GM18502 (cell line): ENCODE data around the gene GPRC5B.

ENCODE experiments used
- ATAC-seq: cut with Tn5 transposase; IDR thresholded peaks from one replicate; pipeline ENCODE4 v1.9.1; 2021; ENCODE audit warnings: mild to moderate bottlenecking; ENCODE audit not compliant: unreplicated experiment, poor library complexity

The GPRC5B gene, protein sequence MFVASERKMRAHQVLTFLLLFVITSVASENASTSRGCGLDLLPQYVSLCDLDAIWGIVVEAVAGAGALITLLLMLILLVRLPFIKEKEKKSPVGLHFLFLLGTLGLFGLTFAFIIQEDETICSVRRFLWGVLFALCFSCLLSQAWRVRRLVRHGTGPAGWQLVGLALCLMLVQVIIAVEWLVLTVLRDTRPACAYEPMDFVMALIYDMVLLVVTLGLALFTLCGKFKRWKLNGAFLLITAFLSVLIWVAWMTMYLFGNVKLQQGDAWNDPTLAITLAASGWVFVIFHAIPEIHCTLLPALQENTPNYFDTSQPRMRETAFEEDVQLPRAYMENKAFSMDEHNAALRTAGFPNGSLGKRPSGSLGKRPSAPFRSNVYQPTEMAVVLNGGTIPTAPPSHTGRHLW

DNA sequence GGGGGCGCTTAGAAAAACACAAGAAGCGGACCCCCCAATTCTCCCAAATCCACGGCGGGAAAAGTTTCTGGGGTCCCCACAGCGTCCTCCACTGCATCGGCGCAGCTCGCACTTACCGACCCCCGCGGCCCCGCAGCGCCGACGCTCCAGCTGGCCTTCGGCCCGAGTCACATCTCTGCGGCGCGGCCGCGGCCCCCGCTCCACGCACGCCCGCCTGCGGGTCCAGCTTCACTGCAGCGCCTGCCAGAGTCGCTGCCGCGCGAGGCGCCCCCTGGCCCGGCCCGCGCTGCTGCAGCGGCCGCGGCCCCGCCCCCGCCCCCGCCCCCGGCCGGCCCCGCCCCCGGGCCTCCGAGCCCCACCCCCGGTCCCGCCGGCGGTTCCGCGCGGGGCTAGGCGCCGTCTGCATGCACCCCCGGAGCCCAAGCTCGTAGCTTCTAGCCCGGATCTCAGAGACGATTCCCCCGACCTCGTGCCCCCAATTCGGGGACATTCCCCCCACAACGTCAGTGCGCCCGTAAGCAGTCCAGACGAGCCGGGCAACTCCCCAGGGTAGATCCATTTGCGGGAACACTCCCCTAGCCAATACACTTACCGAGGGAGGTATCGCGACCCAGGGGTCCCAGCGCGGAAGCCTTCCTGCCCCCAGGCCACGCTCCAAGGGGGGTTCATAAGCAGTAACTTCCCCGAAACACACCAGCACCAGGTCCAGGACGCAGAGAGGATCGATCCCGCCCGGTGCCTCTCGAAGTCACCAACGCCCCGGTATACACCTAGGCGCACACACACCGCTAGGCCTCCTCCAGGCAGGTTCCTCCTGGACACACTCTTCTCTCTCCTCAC is at the start of gene GPRC5B:
TSS of gene GPRC5B (minus strand) at position 238 of the 840 bp plus-strand sequence. CDS start 12,003 bp downstream, outside the sequence.
- ATAC-seq: no peak

DNA sequence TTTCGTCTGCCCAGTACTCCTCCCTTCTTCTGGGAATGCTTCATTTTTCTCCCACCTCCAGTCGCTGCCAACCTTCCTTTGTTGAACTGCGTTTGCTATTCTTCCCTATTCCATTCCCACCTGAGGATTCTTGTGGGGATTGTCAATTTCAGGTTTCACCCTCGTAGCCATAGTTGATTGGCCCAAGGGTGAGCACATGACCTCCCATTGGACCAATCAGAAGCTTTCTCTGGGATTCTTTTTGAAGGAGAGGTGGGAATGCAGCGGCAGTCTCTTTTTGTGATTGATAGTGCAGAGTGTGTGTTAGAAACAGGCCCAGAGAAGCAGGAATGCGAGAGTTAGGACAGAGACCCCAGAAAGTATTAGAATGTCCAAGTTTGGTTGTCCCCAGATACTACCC is 49.1 kb upstream of the GPRC5B start:
- no peak for ATAC-seq

DNA sequence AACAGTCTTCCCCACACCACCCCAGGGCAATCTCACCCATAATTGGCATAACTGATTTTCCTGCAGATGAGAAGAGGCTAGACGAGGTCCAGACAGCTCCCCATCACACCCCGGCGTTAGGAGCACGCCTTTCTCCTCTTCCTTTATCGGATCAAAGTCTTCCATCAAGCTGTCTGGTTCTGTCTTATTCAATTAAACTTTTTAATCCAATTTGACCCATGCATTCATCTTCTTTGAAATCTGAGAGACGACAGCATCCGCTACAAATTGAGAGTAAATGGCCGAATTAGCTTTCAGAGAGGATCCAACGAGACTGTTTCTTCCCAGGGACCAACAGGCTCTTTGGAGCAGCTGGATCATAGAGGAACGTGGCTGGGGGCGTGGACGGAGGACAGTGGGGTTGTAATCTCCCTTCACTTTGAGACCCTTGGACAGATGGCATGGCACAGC is 44.4 kb upstream of the GPRC5B start:
- no peak for ATAC-seq

DNA sequence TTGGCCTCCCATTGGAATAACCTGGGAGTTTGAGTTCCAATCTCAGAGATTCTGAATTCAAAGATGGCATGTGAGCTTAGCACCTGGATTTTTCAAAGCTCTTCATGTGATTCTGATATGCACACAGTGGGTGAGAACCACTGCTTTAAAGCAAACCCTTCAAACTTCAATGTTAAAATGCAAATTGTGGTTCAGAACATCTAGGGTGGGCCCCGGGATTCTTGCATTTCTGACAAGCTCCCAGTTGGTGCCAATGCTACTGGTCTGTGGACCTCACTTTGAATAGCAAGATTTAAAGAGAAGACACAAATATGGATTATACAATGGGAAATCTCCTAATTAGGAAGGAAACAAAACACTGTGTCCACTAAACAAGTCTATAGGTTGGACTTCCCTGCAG is 43.8 kb upstream of the GPRC5B start:
- ATAC-seq: no peak

DNA sequence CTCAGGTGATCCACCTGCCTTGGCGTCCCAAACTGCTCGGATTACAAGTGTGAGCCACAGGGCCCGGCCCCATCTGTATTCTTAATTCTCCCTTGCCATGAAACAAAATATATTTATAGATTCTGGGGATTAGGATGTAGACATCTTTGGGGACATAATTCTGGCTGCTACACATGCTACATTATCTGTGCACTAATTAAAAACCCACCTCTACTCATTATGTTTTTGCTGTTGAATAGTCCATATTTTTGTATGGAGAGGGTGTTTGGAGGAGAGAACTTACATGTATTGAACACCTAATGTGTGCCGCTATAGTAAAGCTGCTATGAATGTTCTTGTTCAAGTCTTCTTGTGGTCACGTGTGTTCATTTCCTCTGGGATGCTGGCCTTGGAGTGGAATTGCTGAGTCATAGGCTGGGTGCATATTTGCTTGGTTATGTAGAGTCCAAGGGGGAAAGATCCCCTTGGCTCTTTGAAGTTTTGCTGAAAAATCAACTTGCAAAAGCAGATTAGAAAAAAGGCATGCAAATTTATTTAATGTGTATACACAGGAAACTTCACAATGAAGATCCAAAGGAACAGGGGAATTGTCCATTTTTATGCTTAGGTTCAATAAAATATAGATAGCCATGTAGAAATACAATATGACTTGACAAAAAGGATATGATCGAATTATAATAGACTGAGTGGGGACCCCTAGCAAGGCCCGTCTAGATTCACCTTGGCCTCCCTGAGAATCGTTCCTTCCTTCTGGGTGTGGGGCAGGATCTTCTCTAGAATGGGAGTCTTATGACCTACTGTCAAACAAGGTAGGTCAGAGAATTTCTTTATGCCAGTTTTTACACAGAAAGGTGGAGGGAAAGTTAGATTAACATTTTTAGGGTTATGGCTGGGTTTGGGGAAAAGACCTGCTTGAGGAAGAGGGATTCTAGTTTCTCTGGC is 42.1 kb upstream of the GPRC5B start:
- no peak for ATAC-seq

DNA sequence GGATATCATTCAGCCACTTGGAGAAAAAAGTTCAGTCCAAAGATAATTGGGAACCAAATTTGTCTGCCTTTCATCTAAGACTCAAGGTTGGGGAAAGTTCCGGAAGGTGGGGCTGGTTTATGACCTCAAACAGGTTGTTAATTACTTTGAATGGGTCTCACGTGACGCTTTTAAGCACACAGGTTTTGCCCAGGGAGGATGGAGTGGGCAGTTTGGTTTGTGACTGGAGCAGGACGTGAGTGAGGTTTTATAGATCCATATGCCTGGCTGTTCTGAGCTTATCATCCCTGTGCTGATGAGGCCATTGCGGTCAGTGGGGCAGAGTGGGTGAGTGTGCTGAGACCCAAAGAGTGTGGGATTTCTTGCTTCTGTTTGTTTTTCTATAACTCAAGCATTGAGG is 38.7 kb upstream of the GPRC5B start:
- ATAC-seq: no peak

DNA sequence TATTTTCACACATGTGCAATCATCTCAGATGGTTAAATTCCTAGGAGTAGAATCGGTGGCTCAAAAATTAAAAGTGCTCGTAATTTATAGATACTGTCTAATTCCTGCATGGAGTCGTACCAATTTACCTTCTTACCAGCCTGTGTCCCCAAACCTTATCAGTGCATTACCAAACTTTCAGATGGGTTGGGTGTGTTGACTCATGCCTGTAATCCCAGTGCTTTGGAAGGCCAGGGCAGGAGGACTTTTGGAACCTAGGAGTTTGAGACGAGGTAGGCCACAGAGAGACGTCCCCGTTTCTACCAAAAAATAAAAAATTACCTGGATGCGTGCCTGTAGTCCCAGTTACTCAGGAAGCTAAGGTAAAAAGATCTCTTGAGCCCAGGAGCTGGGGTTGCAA is 34.5 kb upstream of the GPRC5B start:
- ATAC-seq: no peak

DNA sequence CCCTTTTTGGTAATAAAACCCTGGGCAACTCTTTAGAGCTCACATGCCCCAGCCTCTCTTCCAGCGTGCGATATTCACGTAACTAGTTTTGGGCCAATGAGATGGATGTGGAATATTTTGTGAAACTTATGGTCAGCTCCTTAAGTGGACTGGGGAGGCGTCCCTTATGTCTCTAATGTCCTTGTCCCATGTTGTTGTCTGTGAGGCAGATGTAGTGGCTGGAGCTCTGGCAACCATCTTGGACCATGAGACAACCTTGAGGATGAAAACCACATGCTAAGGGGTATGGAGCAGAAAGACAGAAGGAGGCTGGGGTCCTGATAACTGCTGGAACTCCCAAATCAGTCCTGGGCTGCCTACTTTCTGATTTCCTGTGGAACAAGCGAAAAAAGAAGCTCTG is 31.4 kb upstream of the GPRC5B start:
- no peak for ATAC-seq

DNA sequence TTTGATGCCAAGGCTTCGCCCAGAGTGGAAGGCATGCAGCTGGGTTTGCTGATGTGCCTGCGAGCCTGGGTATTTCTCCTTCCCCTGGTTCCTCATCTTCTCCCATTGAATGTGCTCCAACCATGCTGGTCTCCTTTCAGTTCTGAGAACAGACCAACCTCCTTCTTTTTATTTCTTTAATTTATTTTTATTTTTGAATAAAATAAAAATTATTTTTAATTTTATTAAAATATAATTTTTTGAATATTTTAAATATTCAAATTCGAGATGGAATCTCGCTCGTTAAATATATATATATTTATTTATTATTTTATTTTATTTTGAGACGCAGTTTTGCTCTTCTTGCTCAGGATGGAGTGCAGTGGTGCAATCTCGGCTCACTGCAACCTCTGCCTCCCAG is 30.2 kb upstream of the GPRC5B start:
- no peak for ATAC-seq

DNA sequence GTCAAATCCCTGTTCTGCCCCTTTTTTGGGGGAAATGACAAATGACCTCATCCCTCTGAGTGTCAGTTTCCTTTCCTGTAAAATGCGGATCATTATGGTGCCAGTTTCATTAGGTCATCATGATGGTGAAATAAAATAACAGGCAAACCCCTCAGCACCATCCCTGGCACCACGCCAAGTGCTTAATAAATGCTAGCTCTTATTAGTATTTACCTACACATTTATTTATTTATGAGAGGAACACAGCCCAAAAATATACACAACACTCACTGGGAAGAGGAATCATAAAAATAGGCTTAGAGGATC is 28.6 kb upstream of the GPRC5B start:
- no peak for ATAC-seq

DNA sequence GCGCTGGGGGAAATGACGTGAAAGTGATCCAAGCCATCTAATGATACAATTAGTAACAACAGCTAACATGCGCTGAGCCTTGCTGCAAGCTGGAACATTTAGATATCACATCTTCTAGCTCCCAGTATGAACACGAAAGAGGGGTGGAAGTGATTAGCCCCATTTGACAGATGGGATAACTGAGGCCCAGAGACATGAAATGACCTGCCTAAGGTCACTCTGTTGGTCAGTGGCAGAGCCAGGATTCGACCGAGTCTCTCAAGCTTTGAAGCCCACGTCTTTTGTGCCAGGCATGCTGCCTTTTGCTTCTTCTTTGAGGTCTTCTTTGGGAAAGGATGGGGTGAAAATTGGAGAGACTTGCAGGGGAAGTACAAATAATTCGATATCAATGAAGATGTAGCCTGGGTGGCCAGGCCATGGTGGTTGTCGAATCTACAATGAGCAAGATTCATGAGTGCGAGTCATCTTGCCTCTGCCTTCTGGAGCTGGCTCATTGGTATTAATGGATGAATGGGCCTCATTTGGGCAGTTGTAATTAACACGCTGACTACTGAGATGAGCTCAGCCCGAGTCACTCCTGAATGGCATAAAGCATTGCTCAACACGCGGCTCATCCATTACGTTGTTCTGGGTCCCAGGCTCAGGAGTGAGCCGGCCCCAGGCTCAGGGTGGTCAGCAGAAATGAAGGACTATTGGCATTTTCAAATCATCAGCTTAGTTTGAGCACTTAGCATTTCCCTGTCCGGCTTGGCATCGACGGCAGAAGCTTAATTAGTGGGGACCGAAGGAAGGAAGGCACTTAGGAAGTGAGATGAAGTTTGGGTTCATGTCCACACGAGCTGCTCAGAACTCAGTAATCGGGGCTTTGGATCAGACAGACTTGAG is 28.0 kb upstream of the GPRC5B start:
- ATAC-seq: no peak

DNA sequence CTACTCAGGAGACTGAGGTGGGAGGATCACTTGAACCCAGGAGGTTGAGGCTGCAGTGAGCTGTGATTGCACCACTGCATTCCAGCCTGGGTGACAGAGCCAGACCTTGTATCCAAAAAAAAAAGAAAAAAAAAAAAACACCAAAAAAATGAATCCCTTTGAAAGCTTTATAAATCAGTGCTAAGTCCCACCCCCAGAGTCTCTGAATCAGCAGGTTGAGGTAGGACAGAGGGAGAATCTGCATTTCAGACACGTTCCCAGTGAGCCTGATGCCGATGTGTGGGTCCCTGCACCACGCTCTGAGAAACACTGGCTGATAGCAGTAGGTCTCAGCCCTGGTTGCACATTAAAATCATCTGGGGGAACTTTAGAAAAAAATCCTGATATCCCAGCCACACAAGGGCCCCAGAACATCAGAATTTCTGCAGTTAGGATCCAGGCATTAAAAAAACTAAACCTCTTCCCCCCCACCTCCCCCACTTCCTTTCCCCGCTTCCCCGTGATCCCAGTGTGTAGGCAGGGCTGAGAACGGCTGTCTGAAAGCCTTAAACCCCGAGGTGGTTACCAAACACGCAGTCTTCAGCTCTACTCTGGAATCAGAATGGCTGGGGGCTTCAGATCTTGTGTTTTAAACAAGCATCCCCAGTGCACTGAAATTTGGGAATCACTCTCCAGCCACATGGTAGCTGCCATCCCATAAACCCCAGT is 27.3 kb upstream of the GPRC5B start:
- no peak for ATAC-seq

DNA sequence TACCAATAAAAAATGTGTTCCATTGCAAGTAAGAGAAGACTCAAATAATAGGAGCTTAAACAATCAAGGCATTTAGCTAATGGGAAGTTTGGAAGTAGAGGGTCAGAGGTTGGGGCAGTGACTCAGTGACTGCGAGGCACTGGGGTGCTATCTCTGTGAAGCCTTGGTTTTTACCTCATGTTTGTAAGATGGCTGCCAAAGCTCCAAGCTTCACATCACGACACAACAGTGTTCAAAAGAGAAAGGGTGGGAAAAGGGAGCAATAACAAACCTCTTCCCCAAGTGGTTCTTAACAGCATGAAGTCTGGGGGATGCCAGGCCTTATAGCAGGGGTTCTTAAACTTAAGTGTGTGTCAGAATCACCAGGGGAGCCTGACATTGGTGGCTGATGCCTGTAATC is 26.6 kb upstream of the GPRC5B start:
- no peak for ATAC-seq

DNA sequence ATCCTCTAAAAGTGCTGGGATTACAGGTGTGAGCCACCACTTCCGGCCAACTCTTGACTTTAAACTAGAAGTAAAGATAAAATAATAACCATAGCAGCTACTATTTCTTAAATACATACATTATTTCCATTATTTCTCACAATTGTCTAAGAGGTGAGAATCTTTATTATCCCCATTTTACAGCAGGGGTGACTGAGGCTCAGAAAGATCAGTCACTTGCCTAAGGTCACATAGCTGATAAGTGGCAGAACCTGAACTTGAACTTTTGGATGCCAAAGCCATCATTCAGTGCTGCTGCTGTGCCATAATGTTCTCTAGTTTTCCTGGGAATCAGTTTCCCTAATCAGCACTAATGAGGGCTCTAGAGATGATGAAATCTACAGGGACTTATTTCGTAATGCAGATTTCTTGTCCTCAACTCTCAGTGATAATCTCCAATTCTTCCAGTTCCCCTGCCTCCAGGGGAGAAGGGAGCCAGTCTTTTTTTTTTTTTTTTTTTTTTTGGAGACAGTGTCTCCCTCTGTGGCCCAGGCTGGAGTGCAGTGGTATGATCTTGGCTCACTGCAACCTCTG is 25.2 kb upstream of the GPRC5B start:
- ATAC-seq: no peak

DNA sequence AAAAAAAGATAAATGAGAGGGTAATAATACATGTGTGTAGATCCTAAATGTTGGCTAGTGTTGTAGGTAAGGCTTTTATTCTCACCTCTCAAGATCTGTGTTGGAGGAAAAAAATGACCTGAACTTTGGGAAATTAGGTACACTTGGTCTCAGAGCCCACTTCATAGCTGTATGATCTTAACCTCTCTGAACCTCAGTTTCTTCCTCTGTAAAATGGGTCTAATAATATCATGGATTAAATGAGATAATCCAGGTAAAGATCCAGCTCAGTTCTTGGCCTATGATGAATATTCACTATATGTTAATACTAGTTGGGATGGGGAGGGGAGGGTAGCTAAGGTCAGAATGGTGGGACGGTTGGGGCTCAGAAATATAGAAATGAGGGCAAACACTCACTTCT is 24.3 kb upstream of the GPRC5B start:
- ATAC-seq: no peak

DNA sequence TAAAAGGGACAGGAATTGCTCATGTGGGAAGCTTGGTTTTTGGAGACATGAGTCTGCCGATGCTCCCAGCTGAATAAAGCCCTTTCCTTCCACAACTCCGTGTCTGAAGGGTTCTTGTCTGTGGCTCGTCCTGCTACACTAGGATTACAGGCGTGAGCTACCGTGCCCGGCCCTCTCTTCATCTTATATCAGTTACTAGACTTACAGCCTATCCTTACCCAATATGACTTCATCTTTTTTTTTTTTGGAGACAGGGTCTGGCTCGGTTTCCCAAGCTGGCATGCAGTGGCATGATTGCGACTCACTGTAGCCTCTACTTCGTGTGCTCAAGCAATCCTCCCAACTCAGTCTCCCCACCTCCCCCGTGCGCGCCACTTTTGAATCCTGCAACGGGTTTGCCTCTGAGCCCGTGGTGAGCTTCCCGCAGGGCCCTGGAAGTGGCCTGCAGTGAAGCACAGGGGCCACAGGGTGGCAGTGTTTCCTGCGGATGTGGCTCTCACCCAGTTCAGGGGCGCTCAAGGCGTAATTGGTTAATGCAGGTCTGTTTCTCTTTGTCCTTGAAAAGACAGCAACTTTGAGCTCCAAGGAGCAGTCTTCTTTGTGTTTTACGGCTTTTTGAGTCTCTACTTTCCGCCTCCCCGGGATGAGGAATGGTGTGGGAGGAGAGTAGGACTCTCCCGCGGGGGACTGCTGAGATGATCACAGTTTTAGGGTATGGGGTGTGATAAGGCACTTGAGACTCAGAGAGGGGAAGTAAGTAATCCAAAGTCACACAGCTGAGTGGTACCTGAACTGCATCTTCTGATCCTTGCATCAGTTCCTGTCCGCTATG is 22.7 kb upstream of the GPRC5B start:
- no peak for ATAC-seq

DNA sequence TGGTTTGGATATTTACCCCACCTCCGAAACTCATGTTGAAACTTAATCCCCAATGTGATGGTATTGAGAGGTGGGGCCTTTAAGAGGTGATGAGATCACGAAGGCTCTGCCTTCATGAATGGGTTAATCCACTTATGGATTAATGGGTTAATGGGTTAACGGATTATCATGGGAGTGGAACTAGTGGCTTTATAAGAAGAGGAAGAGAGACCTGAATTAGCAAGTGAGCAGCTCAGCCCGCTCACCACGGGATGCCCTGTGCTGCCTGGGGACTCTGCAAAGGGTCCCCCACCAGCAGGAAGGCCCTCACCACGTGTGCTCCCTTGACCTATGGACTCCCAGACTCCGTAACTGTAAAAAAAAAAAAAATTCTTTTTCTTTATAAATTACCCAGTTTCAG is 16.5 kb upstream of the GPRC5B start:
- no peak for ATAC-seq

DNA sequence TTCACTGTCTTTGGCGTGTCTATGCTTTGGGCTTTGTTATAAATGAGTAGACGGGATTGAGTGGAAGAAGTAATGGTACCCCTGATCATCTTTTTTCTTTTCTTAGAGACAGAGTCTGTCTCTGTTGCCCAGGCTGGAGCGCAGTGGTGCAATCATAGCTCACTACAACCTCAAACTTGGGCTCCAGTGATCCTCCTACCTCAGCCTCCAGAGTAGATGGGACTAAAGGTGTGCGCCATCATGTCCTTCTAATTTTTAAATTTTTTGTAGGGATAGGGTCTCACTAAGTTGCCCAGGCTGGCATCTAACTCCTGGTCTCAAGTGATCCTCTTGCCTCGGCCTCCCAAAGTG is 14.9 kb upstream of the GPRC5B start:
- ATAC-seq: no peak
